Activated CD8-positive, alpha-beta memory T cell treated with anti-CD3 and anti-CD28 coated beads, Interleukin-2, amount 50 U/mL, for 1 hour (primary cell): Measurements from ENCODE around the gene IL19.

Experiments
- DNase-seq: peaks from one replicate; pipeline ENCODE4 v3.0.0-alpha.2; 2020; ENCODE audit errors: extremely low read depth

IL19 gene

DNA sequence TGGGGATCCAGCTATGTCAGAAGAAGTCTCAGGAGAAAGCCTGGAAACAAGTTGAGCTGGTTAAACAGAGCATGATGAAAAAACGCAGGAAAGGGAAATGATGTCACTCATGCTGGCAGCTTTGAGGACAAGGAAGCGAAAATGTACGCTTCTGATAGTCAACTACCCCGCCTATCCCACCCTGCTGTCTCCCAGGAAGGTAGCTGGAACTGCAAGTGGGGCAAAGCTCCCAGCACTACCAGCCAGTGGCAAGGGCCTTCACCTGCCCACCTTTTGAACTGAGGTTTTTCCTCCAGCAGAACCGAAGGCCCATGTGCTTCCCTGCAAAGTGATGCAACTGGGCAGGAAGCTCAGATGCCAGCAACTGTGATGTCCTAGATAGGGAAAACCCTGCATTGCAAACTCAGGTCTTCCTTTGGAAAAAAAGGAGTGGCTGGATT lies 88.5 kb downstream of the IL19 start:
- DNase-seq = no peak

DNA sequence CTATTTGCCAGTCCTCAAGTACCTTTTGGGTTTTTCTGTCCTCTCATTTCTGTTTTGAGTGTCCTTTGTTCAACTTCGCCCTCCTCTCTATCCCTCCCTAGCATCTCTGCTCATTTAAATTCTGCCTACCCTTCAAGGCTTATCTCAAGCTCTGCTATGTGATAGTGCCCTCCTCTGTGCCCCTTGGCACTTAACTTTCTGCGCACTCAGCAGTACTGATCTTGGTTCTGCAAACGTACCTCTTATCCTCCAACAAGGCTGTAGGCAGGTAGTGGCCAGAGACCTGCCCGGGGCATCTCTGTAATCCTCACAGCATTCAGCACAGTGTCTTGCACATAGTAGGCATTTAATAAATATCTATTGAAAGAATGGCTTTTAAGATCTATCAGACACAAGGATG lies 89.6 kb downstream of the IL19 start:
- no peak for DNase-seq

DNA sequence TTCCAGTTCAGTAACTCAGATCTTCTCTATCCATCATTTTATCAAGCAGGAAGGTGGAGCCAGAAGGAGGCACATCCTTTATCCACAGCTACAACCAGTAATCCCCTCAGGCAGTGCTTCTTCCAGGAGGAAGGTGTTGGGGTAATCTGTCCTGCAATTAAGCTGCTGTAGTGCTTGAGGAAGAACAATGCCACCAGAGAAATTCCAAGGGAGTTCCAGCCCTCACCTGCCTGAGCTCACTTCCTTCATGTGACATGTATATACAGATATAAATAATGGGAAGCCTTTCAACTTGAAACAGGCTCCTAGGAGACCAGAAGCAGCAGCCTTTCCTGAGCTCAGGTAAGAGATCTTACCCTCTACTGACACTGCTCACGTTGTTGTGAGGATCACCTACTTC lies 92.7 kb downstream of the IL19 start:
- DNase-seq = no peak

DNA sequence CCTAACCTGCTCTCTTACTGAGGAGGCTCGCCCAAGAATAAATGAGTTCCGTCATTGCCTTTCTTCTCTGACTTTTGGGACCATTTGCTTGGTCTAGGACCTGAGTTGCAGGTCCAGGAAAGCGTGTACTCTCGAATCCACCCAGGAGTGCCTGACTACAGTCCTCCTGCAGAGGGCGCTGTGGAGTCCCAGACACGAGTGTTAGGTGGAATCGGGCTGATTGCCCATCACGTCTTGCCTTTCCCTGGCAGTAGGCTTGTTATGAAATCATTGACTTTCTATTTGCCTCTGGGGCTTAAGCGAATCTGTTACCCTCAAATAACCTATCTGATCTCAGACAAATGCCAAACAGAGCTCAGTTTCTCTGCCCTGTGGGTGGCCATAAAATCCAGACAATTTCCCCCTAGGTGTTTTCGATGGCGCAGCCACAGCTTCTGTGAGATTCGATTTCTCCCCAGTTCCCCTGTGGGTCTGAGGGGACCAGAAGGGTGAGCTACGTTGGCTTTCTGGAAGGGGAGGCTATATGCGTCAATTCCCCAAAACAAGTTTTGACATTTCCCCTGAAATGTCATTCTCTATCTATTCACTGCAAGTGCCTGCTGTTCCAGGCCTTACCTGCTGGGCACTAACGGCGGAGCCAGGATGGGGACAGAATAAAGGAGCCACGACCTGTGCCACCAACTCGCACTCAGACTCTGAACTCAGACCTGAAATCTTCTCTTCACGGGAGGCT lies 94.5 kb downstream of the IL19 start, which contains the start of gene IL20:
TSS of gene IL20 (plus strand) at position 685 of the 733 bp plus-strand sequence. CDS start 230 bp downstream, outside the sequence.
- DNase-seq = peak; percentile 68

DNA sequence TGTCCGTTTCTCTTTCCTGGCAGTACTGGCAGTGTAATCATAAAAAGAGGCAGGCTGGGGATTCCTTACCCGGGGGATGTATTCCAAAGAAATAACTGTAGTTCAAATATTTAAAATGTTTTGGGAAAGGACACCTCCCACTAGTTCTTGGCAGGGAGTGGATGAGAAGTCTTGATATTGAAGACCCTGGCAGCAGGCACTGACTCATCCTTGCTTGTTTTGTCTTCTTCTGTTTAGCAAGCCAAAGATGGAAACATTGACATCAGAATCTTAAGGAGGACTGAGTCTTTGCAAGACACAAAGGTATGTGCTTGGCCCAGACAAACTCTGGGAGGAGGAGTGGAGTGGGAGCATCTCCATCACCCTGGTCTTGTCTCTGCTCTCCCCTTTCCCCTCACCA lies 95.5 kb downstream of the IL19 start:
- DNase-seq = no peak

DNA sequence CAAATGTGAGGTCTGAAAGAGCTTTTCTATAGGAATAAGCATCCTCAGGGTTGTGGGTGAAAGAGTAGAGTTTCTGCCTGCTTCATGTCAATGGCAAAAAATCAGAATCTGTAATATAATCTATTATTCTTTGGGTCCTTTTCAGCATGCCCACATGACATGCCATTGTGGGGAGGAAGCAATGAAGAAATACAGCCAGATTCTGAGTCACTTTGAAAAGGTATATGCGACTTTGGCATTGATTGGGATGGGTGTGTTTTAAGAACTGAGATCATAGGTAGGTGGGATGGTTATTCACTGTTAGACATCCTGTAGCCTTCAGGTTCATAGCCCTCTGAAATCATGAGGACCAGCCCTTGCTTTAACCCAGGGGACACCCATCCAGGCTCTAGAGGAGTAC lies 96.7 kb downstream of the IL19 start:
- DNase-seq = no peak

DNA sequence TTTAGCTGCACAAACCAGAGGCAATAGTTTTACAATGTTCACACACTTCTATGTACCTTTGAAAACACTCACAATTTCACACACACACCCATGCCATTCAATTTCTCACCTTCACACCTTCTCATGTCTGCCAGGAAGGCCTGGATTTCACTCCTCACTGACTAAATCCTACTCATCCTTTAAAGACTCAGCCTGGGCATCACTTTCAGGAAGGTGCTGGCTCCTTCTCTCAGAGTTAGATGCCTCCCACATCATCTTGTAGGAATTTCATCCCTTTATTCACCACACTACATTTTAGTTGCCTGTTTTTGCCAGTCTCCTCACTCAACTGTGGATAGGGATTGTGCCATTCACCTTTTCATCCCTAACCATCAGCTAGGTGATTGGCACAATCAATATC lies 97.1 kb downstream of the IL19 start:
- DNase-seq = no peak

DNA sequence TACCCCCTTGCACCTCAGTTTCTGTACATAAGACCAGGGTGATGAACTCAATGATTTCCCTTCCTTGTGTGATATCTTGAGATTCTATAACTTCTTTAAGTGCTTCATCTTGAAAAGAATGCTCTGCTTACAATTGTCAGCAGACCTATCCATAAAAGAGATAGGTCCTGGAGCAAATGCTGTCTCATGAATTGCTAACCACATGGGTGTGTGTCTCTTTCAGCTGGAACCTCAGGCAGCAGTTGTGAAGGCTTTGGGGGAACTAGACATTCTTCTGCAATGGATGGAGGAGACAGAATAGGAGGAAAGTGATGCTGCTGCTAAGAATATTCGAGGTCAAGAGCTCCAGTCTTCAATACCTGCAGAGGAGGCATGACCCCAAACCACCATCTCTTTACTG lies 97.7 kb downstream of the IL19 start:
- DNase-seq = no peak

DNA sequence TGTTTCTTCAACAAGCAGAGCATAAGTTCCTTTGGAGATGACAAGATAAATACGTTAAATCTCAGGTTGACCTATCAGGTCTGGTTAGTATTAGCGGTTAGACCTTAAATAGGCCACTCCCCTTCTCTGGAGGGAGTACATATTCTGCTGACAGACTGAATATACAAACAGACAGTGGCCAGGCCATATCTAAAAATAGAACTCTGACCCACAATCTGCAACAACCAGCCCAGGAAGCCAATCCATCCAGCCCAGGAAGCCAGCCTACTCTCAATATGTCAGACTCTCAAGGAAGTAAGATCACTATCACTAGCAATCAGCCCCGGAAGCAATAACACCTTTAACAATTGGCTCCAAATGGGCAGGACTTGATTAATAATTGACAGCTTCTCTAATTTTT lies 101.6 kb downstream of the IL19 start:
- DNase-seq = no peak

DNA sequence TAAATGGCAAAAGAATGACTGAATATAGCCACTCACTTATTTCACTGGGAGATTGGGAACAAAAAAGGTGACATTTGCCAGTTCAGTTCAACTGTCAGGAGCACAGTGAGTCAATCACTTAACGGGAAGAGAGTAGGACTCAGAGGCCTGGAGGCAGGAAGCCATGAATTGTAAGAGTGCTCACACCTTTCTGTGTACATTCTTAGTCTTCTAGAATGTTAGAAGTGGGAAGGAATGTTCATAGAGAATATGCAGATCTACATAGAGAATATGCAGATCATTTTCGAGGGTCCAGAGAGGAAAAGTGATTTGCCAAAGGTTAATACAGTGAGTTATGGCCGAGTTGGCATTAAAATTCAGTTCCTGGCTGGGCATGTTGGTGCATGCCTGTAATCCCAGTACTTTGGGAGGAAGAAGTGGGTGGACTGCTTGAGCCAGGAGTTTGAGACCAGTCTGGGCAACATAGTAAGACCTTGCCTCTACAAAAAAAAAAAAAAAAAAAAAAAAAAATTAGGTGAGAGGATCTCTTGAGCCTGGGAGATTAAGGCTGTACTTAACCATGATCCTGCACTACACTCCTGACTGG lies 103.1 kb downstream of the IL19 start:
- no peak for DNase-seq

DNA sequence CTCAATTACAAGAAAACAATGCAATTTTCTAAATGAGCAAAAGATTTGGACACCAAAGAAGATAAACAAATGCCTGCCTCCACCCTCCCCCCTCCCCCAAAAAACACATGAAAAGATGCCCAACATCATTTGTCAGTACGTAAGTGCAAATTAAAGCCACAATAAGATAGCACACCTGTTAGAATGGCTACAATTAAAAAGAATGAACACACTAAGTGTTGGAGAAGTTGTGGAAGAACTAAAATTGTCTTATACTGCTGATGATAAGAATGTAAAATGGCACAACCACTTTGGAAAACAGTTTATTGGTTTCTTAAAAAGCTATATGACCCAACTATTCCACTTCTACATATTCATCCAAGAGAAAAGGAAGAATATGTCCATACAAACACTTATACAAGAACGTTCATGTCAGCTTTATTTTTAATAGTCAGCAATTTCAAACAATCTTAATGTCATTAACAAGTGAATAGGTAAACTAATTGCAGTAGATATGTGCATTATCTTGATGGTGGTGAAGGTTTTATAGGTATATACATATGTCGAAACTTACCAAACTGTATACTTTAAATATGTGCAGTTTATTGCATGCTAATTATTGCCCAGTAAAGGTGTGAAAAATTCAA lies 105.3 kb downstream of the IL19 start:
- no peak for DNase-seq

DNA sequence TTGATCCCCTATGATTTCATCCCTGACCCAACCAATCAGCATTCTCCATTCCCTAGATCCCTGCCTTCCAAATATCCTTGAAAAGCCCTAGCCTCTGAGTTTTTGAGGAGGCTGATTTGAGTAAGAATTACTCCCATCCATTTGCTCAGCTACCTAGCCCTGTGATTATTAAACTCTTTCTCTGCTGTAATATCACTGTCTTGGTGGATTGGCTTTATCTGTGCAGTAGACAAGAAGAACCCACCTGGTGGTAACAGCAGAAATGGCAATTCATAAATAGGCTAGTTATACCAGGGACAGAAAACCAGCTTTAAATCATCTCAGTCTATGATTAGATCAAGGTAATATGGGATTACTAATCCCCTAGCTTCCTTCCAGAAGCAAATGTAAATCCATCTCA lies 107.9 kb downstream of the IL19 start:
- no peak for DNase-seq

DNA sequence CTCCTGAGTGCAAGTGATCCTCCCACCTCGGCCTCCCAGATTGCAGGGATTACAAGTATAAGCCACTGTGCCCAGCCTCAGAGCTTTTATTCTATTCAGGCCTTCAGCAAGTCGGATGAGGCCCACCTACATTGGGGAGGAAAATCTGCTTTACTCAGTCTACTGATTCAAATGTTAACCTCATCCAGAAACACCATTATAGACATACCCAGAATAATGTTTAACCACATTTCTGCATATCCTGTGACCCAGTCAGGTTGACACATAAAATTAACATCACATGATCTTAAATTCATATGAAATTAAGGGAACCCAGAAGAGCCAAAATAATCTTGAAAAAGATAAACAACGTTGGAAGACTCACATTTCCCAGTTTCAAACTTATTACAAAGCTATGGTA lies 109.7 kb downstream of the IL19 start:
- no peak for DNase-seq

DNA sequence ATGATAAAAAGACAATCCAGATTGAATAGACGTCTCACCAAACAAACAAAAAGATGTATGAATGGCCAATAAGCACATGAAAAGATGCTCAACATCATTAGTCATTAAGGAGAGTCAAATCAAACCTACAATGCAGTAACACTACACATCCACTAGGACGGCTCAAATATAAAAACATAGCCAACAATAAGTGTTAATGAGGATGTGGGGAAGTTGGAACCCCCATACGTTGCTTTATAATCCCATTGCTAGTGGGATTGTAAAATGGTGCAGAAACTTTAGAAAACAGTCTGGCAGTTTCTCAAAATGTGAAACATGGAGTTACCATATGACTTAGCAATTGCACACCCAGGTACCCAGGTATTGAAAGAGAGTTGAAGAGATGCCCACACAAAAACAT lies 112.0 kb downstream of the IL19 start:
- no peak for DNase-seq

DNA sequence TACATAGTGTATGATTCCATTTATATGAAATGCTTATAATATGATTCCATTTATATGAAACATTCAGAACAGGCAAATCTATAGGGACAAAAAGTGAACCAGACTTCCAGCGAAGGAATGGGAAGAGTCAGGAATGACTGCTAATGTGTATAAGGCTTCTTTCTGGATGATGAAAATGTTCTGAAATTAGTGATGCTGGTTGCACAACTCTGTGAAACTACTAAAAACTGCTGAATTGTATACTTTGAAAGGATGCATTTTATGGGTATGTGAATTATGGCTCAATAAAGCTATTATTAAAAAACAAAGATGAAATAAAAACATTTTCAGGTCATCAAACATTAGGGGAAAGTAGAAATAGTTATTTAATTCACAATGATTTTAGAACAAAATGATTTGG lies 112.6 kb downstream of the IL19 start:
- DNase-seq = no peak

DNA sequence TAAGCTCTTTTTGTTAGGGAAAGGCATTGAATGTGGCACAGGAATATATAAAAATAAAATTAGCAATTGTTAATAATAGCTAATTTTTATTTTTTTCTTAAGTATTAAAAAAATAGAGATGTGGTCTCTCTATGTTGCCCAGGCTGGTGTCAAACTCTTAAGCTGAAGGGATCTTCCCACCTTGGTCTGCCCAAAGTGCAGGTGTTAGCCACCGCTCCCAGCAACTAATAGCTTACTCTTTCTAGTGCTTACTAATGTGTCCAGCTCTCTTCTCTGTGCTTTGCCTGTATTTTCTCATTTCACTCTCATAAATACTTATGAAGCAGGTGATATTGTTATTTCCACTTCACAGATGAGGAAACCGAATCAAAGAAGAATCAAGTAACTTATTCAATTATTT lies 113.3 kb downstream of the IL19 start:
- no peak for DNase-seq

DNA sequence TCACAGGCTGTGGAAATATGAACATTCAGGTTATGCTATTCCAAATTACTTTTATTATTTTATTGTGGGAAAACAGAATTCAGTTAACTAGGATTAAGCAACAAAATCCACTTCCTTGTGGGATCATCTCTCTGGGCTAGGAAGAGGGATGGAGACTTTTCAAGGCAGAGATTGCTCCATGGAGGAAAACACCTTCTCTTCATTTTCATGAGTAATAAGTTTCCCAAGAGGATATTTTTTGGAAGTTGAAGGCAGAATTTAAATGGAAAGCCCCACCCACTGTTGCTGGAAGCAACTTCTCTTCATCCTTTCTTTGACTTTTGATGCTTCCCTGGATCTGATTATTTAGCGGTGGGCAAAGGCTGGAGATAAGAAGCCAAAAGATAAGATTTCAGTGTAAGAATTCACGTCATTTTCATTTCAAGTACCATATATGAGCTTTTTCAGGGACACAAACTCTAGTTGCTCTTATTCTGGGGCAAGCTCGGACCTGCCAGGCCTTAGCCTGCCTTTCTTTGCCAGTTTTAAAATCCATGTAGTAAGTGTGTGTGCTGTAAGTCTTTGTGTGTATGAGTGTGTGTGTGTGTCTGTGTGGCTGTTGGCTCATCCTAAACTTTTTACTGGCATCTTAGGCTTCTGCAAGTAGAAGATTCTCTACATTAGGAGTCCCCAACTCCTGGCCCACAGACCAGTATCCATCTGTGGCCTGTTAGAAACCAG lies 114.9 kb downstream of the IL19 start:
- DNase-seq = no peak

DNA sequence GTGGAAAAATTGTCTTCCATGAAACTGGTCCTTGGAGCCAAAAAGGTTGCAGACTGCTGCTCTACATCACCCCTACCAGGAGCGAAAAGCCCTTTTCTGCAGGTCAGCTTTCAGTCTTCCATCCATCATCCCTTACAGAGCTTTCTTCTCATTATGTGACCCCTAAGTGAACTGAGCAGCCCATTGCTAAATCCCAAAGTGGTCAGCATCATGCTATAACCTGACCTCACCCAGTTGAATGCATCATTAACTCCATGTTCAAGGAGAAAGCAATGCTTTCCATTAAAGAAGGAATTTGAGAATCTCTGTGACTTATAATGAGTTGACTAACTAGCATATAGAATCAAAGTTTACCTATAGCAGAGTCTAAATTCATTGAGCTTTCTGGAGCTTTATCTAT lies 116.3 kb downstream of the IL19 start:
- DNase-seq = no peak

DNA sequence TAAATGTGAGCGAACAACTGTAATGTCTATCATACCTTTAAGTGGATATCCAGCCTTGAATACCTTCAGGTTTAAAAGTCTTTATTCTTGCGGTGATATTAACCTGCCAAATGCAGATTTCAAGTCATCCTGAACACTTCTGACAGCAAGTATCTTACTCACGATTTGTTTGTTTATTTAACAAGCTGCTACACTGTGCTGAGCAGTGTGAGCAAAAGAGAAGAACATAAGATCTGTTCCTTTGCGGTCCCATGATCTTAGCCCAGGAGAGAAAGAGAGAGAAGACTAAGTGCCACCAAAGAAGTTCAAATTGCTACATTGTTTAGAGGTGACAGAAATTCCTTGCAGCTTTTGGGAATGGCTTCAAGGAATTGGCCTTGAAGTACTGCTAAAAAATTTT lies 117.1 kb downstream of the IL19 start:
- DNase-seq = no peak

DNA sequence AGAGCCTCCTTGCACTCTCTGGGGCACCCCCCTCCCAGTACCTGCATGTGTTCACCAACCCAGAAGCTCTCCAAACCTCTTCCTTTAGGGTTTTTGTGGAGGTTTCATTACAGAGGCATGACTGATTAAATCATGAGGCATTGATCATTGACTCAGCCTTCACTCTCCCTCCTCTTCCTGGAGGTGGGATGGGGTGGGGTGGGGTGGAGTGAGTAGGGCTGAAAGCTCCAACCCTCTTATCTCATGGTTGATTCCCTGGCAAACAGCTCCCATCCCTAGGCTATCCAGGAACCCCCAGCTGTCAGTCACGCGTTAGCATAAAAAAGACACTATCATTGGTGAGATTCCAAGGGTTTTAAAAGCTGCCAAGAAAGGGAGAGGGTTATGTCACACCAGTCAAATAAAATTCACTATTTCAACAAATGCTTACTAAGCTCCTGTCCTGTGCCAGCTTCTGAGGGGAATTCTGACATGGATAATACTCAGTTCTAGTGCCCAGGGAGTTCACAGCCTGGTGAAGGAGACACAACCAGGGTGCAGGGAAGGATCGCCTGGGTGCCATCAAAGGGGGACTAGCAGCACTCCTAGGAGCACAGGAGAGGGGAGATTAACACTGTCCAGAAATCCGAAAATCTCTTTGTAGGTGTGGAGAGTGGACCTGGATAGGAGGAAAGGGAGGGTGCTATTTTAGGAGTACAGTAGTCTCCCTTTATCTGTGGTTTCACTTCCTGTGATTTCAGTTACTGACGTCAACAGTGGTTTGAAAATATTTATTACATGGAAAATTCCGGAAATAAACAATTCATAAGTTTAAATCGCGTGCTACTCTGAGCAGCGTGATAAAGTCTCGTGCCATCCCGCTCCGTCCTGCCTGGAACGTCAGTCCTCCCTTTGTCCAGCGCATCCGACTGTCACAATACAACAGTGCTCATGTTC lies 119.8 kb downstream of the IL19 start:
- no peak for DNase-seq

DNA sequence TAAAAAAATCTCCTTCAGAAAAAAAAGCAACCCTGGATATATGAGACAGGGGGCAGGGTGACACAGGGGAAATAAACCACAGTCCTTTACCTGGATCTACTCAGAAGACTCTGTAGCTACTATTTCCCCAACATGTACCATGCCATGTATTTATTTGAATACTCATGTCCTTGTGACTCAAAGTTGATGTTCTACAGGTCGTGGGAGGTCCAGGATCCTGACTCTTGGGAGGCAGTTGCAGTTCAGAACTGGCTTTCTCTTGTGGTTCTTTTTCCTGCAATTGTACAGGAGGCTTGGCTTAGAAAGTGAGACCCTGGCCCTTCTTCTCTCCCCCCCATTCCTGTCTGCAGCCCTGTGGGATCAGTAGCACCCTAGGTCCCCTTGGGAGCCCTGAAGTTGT lies 120.8 kb downstream of the IL19 start:
- DNase-seq = no peak
